OCI-LY1 (cell line): Measurements from ENCODE around the gene RRAS2.

Experiments used
- H2AFZ ChIP-seq: fragments of 200-600 bp; sonication (generic), shearing (Covaris generic); 2 replicates; pipeline ENCODE4 v1.6.0; 2014; ENCODE audit warnings: antibody characterized with exemption, mild to moderate bottlenecking, low read length
- H3F3A ChIP-seq: fragments of 200-600 bp; sonication (generic), shearing (Covaris generic); 2 replicates; pipeline ENCODE4 v1.6.0; 2014; ENCODE audit warnings: mild to moderate bottlenecking, antibody characterized with exemption, low read length, moderate library complexity; ENCODE audit not compliant: insufficient read depth
- H3K27ac ChIP-seq: fragments of 200-600 bp; sonication (generic); 2 replicates; pipeline ENCODE4 v1.5.1; 2014; ENCODE audit warnings: low read length, mixed run types, mild to moderate bottlenecking, low read depth; ENCODE audit not compliant: poor library complexity, severe bottlenecking
- H3K27me3 ChIP-seq: fragments of 200-600 bp; sonication (generic); 2 replicates; pipeline ENCODE4 v1.6.0; 2014; ENCODE audit warnings: antibody characterized with exemption, mild to moderate bottlenecking, low read length, moderate library complexity; ENCODE audit not compliant: insufficient read depth
- H3K36me3 ChIP-seq: fragments of 200-600 bp; sonication (generic); 2 replicates; pipeline ENCODE4 v1.6.1; 2014; ENCODE audit warnings: mild to moderate bottlenecking, antibody characterized with exemption, low read length, moderate library complexity, mixed read lengths; ENCODE audit not compliant: insufficient read depth
- H3K4me1 ChIP-seq: fragments of 200-600 bp; sonication (generic); 2 replicates; pipeline ENCODE4 v1.5.1; 2014; ENCODE audit warnings: mild to moderate bottlenecking, low read length, moderate library complexity; ENCODE audit not compliant: insufficient read depth, severe bottlenecking
- H3K4me2 ChIP-seq: fragments of 200-600 bp; sonication (generic), shearing (Covaris generic); 2 replicates; pipeline ENCODE4 v1.6.1; 2014; ENCODE audit warnings: low read length
- H3K4me3 ChIP-seq: fragments of 200-600 bp; sonication (generic); 2 replicates; pipeline ENCODE4 v1.5.1; 2014; ENCODE audit warnings: low read length, low read depth, mild to moderate bottlenecking, mixed read lengths; ENCODE audit not compliant: poor library complexity, severe bottlenecking
- H3K79me2 ChIP-seq: fragments of 200-600 bp; shearing (Covaris generic); 2 replicates; pipeline ENCODE4 v1.6.1; 2016; ENCODE audit warnings: mixed run types, low read length, mixed read lengths; ENCODE audit not compliant: insufficient read depth
- H3K9ac ChIP-seq: fragments of 200-600 bp; sonication (generic), shearing (Covaris generic); 2 replicates; pipeline ENCODE4 v1.6.1; 2014; ENCODE audit warnings: mild to moderate bottlenecking, low read length, mixed read lengths
- H3K9me2 ChIP-seq: fragments of 200-600 bp; sonication (generic), shearing (Covaris generic); 2 replicates; pipeline ENCODE4 v1.6.1; 2014; ENCODE audit warnings: low read depth, mild to moderate bottlenecking, low read length, mixed read lengths
- H3K9me3 ChIP-seq: fragments of 200-600 bp; shearing (Covaris generic); 2 replicates; pipeline ENCODE4 v1.6.1; 2014; ENCODE audit warnings: low read length, mixed read lengths
- H4K20me1 ChIP-seq: fragments of 200-600 bp; sonication (generic), shearing (Covaris generic); 2 replicates; pipeline ENCODE4 v1.6.0; 2016; ENCODE audit warnings: mild to moderate bottlenecking, low read length; ENCODE audit not compliant: insufficient read depth
- EZH2 ChIP-seq: fragments of 200-600 bp; sonication (generic), shearing (Covaris generic); IDR thresholded peaks from 2 replicates; pipeline ENCODE4 v1.8.0; 2017; ENCODE audit warnings: borderline replicate concordance, mixed run types, mild to moderate bottlenecking, antibody characterized with exemption, low read length, moderate library complexity, mixed read lengths
- TF ChIP-seq, protein P1 (sequence below): fragments of 200-600 bp; sonication (generic), shearing (Covaris generic); IDR thresholded peaks from 2 replicates; pipeline ENCODE4 v1.5.1; 2017; ENCODE audit warnings: mild to moderate bottlenecking, antibody characterized with exemption, low read length, moderate library complexity, mixed read lengths

Gene RRAS2

DNA sequence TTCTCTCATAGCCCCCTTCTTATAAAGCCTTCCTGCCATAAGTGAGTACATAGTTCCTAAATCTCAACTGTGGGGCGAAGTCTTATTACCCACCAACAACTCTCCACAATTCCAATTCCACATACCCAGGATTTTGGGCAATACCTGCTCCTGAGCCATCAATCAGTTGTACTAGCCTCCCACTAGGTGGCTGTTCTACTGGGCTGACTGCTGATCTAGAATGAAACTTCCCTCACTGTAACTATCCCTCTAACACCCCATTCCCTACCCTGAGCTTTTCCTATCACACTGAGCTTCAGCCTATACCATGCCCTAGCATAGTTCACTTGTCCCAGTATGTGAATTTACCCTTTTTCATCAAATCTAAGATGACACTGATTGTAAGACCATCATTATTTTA lies 52.5 kb downstream of the RRAS2 start:
- H3K4me1 ChIP-seq: peaks cover 54% of the 10 kb centered on the region
- TF ChIP-seq EZH2: no peak
- TF ChIP-seq, protein P1, sequence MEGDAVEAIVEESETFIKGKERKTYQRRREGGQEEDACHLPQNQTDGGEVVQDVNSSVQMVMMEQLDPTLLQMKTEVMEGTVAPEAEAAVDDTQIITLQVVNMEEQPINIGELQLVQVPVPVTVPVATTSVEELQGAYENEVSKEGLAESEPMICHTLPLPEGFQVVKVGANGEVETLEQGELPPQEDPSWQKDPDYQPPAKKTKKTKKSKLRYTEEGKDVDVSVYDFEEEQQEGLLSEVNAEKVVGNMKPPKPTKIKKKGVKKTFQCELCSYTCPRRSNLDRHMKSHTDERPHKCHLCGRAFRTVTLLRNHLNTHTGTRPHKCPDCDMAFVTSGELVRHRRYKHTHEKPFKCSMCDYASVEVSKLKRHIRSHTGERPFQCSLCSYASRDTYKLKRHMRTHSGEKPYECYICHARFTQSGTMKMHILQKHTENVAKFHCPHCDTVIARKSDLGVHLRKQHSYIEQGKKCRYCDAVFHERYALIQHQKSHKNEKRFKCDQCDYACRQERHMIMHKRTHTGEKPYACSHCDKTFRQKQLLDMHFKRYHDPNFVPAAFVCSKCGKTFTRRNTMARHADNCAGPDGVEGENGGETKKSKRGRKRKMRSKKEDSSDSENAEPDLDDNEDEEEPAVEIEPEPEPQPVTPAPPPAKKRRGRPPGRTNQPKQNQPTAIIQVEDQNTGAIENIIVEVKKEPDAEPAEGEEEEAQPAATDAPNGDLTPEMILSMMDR: peak; percentile 4; the same call in 1 of the 2 replicates
- no peaks in the 10 kb centered on the region for H3K36me3 ChIP-seq
- H3K27me3 ChIP-seq: no peaks in the 10 kb centered on the region
- H3K4me3 ChIP-seq: no peak overlapping the region
- no peaks in the 10 kb centered on the region for H3F3A ChIP-seq
- H3K9me3 ChIP-seq: no peaks in the 10 kb centered on the region
- H3K9ac ChIP-seq: no peak overlapping the region
- no peaks in the 10 kb centered on the region for H3K9me2 ChIP-seq
- peaks cover 7% of the 10 kb centered on the region; the same call in 1 of the 2 replicates for H3K79me2 ChIP-seq
- no peaks in the 10 kb centered on the region for H4K20me1 ChIP-seq
- no peak overlapping the region for H2AFZ ChIP-seq
- H3K27ac ChIP-seq: no peak overlapping the region
- H3K4me2 ChIP-seq: no peak overlapping the region

GRCh38 chr11:14305649-14306048 lies 53.3 kb downstream of the RRAS2 start:
- Histone ChIP-seq H2AFZ (no peak overlapping the region), H3F3A (no peaks in the 10 kb centered on the region), H3K9me3 (no peaks in the 10 kb centered on the region), H3K27ac (no peak overlapping the region), H4K20me1 (no peaks in the 10 kb centered on the region), H3K4me2 (no peak overlapping the region), H3K9me2 (no peaks in the 10 kb centered on the region), H3K4me3 (no peak overlapping the region), H3K4me1 (peaks cover 50% of the 10 kb centered on the region), H3K27me3 (no peaks in the 10 kb centered on the region), H3K9ac (no peak overlapping the region), H3K79me2 (peaks cover 7% of the 10 kb centered on the region; the same call in 1 of the 2 replicates), H3K36me3 (no peaks in the 10 kb centered on the region)
- no peak for TF ChIP-seq EZH2
- TF ChIP-seq, protein P1: no peak

DNA sequence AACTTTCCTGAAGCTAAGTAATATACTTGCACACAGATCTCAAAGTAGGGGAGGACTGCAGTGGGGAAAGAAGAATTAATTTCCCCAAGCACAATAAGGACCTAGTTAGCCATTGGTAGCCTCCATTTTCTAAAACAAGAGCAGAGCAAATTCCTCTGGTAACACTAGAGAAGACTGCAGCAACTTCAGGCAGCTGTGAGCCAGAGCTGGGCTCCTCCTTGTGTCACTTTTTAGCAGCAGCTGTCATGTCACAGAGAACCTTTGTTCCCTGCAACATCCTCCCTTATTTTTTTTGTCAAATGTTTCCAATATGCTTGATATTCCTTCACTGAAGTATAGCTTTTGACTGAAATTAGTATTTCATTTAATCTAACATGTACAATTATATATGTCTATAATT lies 54.4 kb downstream of the RRAS2 start:
- Histone ChIP-seq H3K36me3 (no peaks in the 10 kb centered on the region), H3K9me3 (no peaks in the 10 kb centered on the region), H3K9me2 (no peaks in the 10 kb centered on the region), H3K4me1 (peaks cover 39% of the 10 kb centered on the region), H3K4me2 (no peak overlapping the region), H3K27ac (no peak overlapping the region), H3K4me3 (no peak overlapping the region), H2AFZ (no peak overlapping the region), H4K20me1 (no peaks in the 10 kb centered on the region), H3K9ac (no peak overlapping the region), H3K27me3 (no peaks in the 10 kb centered on the region), H3K79me2 (peaks cover 7% of the 10 kb centered on the region; the same call in 1 of the 2 replicates), H3F3A (no peaks in the 10 kb centered on the region)
- TF ChIP-seq, protein P1: no peak
- no peak for TF ChIP-seq EZH2
